ENCODE measurements around the gene LUC7L2. TPM values are rescaled to one million over a fixed set of nuclear protein-coding genes. Genes with fewer than 3 reads are reported as not detected.
"Not testable (repeated sequence)": the region's sequence is repeated elsewhere in the genome, so short reads cannot be mapped to it uniquely, and the experiment has no call there.

The LUC7L2 gene
- total RNA-seq (10 to 100 TPM; 29.4 to 55.4 (median 46.3) TPM), polyA plus RNA-seq (10 to 100 TPM; 29.8 to 39.3 TPM)
- long read RNA-seq, donor 1, transcript LUC7L2-202 (10 exons, 2,645 nt) = major isoform, 75 of 138 reads
- long read RNA-seq, donor 1, partial matches to known transcripts = 34 of 138 reads
- long read RNA-seq, donor 1, other reads (novel, unspliced or antisense) = 25 of 138 reads
- long read RNA-seq, donor 2, transcript LUC7L2-202 (10 exons, 2,645 nt) = major isoform, 183 of 261 reads
- long read RNA-seq, donor 2, partial matches to known transcripts = 47 of 261 reads
- long read RNA-seq, donor 2, other reads (novel, unspliced or antisense) = 30 of 261 reads
- long read RNA-seq, donor 3, transcript LUC7L2-202 (10 exons, 2,645 nt) = major isoform, 98 of 147 reads
- long read RNA-seq, donor 3, partial matches to known transcripts = 32 of 147 reads
- long read RNA-seq, donor 3, other reads (novel, unspliced or antisense) = 17 of 147 reads

- H3K27me3 ChIP-seq = no peaks in the 10 kb centered on the region
Measured at GRCh38 chr7:139359366-139360209, at the start of gene LUC7L2. TSS of gene LUC7L2 (plus strand) at chr7:139359894. CDS start at chr7:139360262, 368 bp downstream.

GRCh38 chr7:139317939-139318505 lies 41.7 kb upstream of the LUC7L2 start:
- ATAC-seq = peak in 2 of 4 donors; percentile 47 to 55
- H3K4me1 ChIP-seq = no peaks in the 10 kb centered on the region
- no peak overlapping the region for H3K27ac ChIP-seq
- no peak overlapping the region for H3K4me3 ChIP-seq
- DNase-seq = no peak
- no peaks in the 10 kb centered on the region for H3K27me3 ChIP-seq
- no peaks in the 10 kb centered on the region for H3K36me3 ChIP-seq
- H3K9me3 ChIP-seq = no peaks in the 10 kb centered on the region
- WGBS, 4 donors = 66 to 77% (median 73%) methylated on average over 5 of the region's 5 CpGs
- TF ChIP-seq CTCF (IDR thresholded peaks at IDR 0.05) (no peak), POLR2A (IDR thresholded peaks at IDR 0.05) (no peak)
- intact Hi-C loops (cut with DNase I) = no loop called here

More at GRCh38 chr7:139359366-139360209, at the start of gene LUC7L2:
- Histone ChIP-seq H3K27ac (peak within 1 kb of the TSS; percentile 95 to 100 (median 99)), H3K4me3 (peak within 1 kb of the TSS; percentile 79 to 100 (median 92)), H3K9me3 (no peaks in the 10 kb centered on the region), H3K4me1 (peaks cover 5 to 47% (median 32%) of the 10 kb centered on the region in 12 donors), H3K36me3 (peaks cover 0 to 17% (median 11%) of the 10 kb centered on the region in 9 donors)
- DNase-seq (peak; percentile 100), ATAC-seq (peak; percentile 96 to 97 (median 96))
- TF ChIP-seq CTCF (IDR thresholded peaks at IDR 0.05) (peak in 5 of 12 donors; percentile 5 to 32 (median 7)), POLR2A (IDR thresholded peaks at IDR 0.05) (peak; percentile 24 to 85)
- 0 to 2% (median 1%) methylated on average over 34 to 98 of the region's 98 CpGs for WGBS, 4 donors
- intact Hi-C loops (cut with DNase I) = loop anchor here in 9 of 10 donors (1.0 to 2.0 kb wide), 3 partner anchors 18 to 19 kb away; partner anchors contain the start of gene FMC1 (in 6 of the 9)

- ATAC-seq = no peak
Measured at GRCh38 chr7:139321071-139321745, 38.5 kb upstream of the LUC7L2 start.

DNA sequence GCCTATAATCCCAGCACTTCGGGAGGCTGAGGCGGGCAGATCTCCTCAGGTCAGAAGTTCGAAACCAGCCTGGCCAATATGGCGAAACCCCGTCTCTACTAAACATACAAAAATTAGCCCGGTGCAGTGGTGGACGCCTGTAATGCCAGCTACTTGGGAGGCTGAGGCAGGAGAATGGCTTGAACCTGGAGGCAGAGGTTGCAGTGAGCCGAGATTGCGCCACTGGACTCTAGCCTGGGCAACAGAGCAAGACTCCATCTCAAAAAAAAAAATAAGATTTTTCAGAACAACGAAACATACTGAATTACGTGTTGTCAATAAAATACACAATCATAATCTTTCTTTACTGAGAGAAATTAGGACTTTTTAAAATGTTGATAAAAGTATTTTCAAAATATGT lies 35.0 kb upstream of the LUC7L2 start:
- H3K36me3 ChIP-seq; H3K27ac ChIP-seq; H3K4me1 ChIP-seq; H3K27me3 ChIP-seq; H3K4me3 ChIP-seq; intact Hi-C loops (cut with DNase I); ATAC-seq; DNase-seq; H3K9me3 ChIP-seq: not testable (repeated sequence)
- 93 to 98% (median 96%) methylated on average over 11 of the region's 11 CpGs for WGBS, 4 donors

More at GRCh38 chr7:139321071-139321745, 38.5 kb upstream of the LUC7L2 start:
- Histone ChIP-seq H3K27ac (no peak overlapping the region), H3K36me3 (no peaks in the 10 kb centered on the region), H3K27me3 (no peaks in the 10 kb centered on the region), H3K4me3 (no peak overlapping the region), H3K9me3 (no peaks in the 10 kb centered on the region), H3K4me1 (no peaks in the 10 kb centered on the region)
- DNase-seq = no peak
- no peak for TF ChIP-seq CTCF (IDR thresholded peaks at IDR 0.05)
- TF ChIP-seq POLR2A (IDR thresholded peaks at IDR 0.05) = no peak
- 64 to 74% (median 69%) methylated on average over 11 of the region's 11 CpGs for WGBS, 4 donors
- intact Hi-C loops (cut with DNase I) = no loop called here

Data from heart left ventricle (tissue), 16 donors.